GM19025 (cell line): ENCODE results near the gene FGD4.
"Not testable (repeated sequence)": the region's sequence is repeated elsewhere in the genome, so short reads cannot be mapped to it uniquely, and the experiment has no call there.

Source experiments
- ATAC-seq: cut with Tn5 transposase; IDR thresholded peaks from one replicate; pipeline ENCODE4 v1.9.1; 2021; ENCODE audit warnings: mild to moderate bottlenecking, low read depth, moderate library complexity; ENCODE audit not compliant: unreplicated experiment

The FGD4 gene

GRCh38 chr12:32488132-32488531 is 88.8 kb downstream of the FGD4 start:
- ATAC-seq = no peak

- no peak for ATAC-seq
These were observed 89.7 kb downstream of the FGD4 start for GRCh38 chr12:32489070-32489469.

- ATAC-seq = no peak
These were observed 91.4 kb downstream of the FGD4 start for GRCh38 chr12:32490801-32491200.

- ATAC-seq = no peak
These were observed 93.9 kb downstream of the FGD4 start for GRCh38 chr12:32493282-32493681.

- ATAC-seq = no peak
These were observed 95.3 kb downstream of the FGD4 start for GRCh38 chr12:32494656-32495055.

- no peak for ATAC-seq
These were observed 97.6 kb downstream of the FGD4 start for GRCh38 chr12:32496946-32497345.

- ATAC-seq = no peak
These were observed 98.5 kb downstream of the FGD4 start for GRCh38 chr12:32497864-32498263.

- no peak for ATAC-seq
These were observed 99.7 kb downstream of the FGD4 start for GRCh38 chr12:32499048-32499447.

- no peak for ATAC-seq
These were observed 102.5 kb downstream of the FGD4 start for GRCh38 chr12:32501835-32502333.

- ATAC-seq = no peak
These were observed 103.5 kb downstream of the FGD4 start for GRCh38 chr12:32502693-32503502.

- no peak for ATAC-seq
These were observed 104.4 kb downstream of the FGD4 start for GRCh38 chr12:32503730-32504129.

GRCh38 chr12:32504591-32504990 is 105.2 kb downstream of the FGD4 start:
- ATAC-seq = no peak

- ATAC-seq = no peak
These were observed 105.9 kb downstream of the FGD4 start for GRCh38 chr12:32505067-32505945.

GRCh38 chr12:32507096-32507941 is 108.0 kb downstream of the FGD4 start:
- not testable (repeated sequence) for ATAC-seq

GRCh38 chr12:32507942-32508320 is 108.6 kb downstream of the FGD4 start:
- no peak for ATAC-seq

GRCh38 chr12:32508626-32509025 is 109.3 kb downstream of the FGD4 start:
- ATAC-seq = no peak

GRCh38 chr12:32509328-32510091 is 110.2 kb downstream of the FGD4 start:
- no peak for ATAC-seq

GRCh38 chr12:32511976-32512375 is 112.6 kb downstream of the FGD4 start:
- ATAC-seq = not testable (repeated sequence)

- ATAC-seq = no peak
These were observed 113.0 kb downstream of the FGD4 start for GRCh38 chr12:32512379-32512778.

- ATAC-seq = no peak
These were observed 113.6 kb downstream of the FGD4 start for GRCh38 chr12:32512910-32513309.
